OCI-LY3 (cell line): Measurements from ENCODE around the gene CRISP2.

Experiments used
- EZH2phosphoT487 ChIP-seq: fragments of 200-600 bp; shearing (Covaris generic); IDR thresholded peaks from 2 replicates; pipeline ENCODE4 v1.6.1; 2018; ENCODE audit warnings: antibody characterized with exemption, mixed run types, low read depth
- TF ChIP-seq, protein P1 (sequence below): fragments of 200-600, 300-600 bp; sonication (generic); IDR thresholded peaks from 2 replicates; pipeline ENCODE4 v1.5.1; 2014; ENCODE audit warnings: antibody characterized with exemption, low read length, low read depth

- TF ChIP-seq, protein P1, sequence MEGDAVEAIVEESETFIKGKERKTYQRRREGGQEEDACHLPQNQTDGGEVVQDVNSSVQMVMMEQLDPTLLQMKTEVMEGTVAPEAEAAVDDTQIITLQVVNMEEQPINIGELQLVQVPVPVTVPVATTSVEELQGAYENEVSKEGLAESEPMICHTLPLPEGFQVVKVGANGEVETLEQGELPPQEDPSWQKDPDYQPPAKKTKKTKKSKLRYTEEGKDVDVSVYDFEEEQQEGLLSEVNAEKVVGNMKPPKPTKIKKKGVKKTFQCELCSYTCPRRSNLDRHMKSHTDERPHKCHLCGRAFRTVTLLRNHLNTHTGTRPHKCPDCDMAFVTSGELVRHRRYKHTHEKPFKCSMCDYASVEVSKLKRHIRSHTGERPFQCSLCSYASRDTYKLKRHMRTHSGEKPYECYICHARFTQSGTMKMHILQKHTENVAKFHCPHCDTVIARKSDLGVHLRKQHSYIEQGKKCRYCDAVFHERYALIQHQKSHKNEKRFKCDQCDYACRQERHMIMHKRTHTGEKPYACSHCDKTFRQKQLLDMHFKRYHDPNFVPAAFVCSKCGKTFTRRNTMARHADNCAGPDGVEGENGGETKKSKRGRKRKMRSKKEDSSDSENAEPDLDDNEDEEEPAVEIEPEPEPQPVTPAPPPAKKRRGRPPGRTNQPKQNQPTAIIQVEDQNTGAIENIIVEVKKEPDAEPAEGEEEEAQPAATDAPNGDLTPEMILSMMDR, result no peak
- no peak for TF ChIP-seq EZH2phosphoT487
Measured at GRCh38 chr6:49651239-49651638, 62.1 kb downstream of the CRISP2 start.
